Right ventricle myocardium superior (tissue), 1 donor: Measurements from ENCODE around the gene TWNK. TPM values are rescaled to one million over a fixed set of nuclear protein-coding genes. Genes with fewer than 3 reads are reported as not detected.
"Not testable (repeated sequence)": the region's sequence is repeated elsewhere in the genome, so short reads cannot be mapped to it uniquely, and the experiment has no call there.

ENCODE experiments used
- ATAC-seq: fragments of 200-7000 bp; cut with Tn5 transposase; one replicate; pipeline ENCODE4 v1.9.1; 2020; ENCODE audit warnings: mild to moderate bottlenecking; ENCODE audit not compliant: poor library complexity
- DNase-seq: peaks from one replicate; pipeline ENCODE4 v3.0.0-alpha.2; 2020
- intact Hi-C: fragments of 100-400 bp; cut with DNase I; formaldehyde crosslinking; loops from one replicate; pipeline ENCODE4 v1.11.2; 2022
- total RNA-seq: library from RNA; stranded (reverse); fragmentation: NEBNext Ultra II Directional; extraction: Animal tissue kit (Norgen Biotek cat#: 25700); gene quantifications from one replicate; pipeline ENCODE4 v1.2.1, GENCODE V29; 2021
- donor health status: DM: no; HTN: yes; CAD: no; lungs with severe emphysema.

The TWNK gene
- total RNA-seq, 1 donor from 2014 or later, result 6.4 TPM

DNA sequence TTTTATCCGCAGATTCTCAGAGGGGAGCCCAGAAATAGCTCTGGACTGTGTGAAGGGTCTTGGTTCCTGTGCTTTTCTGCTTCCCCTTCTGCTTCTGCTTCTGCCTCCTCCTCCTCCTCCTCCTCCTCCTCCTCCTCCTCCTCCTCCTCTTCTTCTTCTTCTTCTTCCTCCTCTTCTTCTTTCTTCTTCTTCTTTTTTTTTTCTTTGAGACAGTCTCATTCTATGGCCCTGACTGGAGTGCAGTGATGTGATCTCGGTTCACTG, 32.0 kb downstream of the TWNK start:
- intact Hi-C loops, result no loop called here
- ATAC-seq (no peak), DNase-seq (no peak)

DNA sequence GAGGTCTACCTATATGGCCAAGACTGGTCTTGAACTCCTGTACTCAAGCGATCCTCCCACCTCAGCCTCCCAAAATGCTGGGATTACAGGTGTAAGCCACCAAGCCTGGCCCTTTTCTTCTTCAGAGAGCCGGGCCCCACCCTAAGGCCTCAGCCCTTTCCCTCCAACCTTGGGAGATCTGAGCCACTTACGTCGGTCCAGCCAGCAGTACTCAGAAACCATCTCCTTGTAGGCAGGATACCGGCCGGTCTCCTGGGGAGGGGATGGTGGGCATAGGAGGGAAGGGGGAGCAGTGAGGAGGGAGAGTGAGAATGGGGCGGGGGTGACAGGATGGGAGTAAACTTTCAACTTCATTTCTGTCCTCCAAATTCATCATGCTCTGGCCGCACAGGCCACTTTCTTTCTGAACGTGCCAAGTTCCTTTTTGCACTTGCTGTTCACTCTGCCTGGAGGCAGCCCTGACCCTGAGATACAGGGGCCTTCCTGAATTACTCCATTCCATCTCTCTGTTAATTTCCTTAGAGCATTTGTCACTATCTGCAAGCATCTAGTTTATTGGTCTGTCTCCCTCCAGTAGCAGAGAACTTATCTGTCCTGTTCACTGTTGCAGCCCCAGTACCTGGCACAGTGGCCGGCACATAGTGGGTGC, 33.2 kb downstream of the TWNK start:
- no peak for ATAC-seq
- peak; percentile 17 for DNase-seq
- intact Hi-C loops, result no loop called here

DNA sequence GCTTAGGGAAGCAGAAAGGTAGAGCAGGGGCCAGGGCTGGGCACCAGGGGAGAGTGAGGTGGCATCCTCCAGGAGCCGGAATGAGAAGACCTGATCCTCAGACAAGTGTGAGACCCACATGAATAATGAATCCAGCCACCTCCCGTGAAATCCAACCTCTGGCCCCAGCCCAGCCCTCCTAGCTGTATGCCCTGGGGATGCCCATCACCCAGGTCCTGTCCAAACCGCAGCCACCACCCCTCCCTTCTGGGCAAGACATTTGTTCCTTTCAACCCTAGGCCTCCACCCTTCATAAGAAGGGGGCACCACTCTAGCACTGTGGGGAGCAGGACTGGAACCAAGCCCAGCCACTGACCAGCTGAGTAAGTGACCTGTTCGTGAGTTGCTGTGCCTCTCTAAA, 33.9 kb downstream of the TWNK start:
- DNase-seq (peak; percentile 26), ATAC-seq (no peak)
- intact Hi-C loops, result no loop called here

DNA sequence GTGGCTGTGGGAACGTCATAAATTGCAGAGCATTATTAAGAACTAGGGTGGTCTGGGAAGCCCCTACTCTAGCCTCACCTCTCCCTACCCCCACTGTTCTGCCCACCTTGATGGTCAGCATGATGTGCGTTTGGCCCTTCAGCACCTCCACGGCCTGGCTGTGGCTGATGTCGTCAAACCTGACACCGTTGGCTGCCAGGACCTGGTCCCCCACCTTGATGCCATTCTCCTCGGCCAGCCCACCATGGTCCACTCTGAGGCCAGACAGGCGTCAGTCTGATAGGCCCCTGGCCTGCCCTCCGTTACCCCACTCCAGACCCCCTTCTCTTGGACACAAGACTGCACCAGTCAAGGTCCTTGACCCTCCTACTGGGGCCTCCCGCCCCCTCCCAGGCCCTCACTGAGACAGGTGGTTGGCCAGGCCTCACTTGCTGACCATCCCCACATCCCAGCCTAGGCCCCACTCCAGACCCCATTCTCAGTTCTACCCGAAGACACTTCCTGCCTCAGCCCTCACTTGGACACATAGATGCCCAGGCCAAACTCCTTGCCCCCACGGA, 34.4 kb downstream of the TWNK start:
- DNase-seq (peak; percentile 35), ATAC-seq (no peak)
- intact Hi-C loops, result no loop called here

- peak; percentile 14 for DNase-seq
- intact Hi-C loops, result no loop called here
- ATAC-seq, result no peak
Observed at GRCh38 chr10:101022967-101023705, 35.8 kb downstream of the TWNK start.

DNA sequence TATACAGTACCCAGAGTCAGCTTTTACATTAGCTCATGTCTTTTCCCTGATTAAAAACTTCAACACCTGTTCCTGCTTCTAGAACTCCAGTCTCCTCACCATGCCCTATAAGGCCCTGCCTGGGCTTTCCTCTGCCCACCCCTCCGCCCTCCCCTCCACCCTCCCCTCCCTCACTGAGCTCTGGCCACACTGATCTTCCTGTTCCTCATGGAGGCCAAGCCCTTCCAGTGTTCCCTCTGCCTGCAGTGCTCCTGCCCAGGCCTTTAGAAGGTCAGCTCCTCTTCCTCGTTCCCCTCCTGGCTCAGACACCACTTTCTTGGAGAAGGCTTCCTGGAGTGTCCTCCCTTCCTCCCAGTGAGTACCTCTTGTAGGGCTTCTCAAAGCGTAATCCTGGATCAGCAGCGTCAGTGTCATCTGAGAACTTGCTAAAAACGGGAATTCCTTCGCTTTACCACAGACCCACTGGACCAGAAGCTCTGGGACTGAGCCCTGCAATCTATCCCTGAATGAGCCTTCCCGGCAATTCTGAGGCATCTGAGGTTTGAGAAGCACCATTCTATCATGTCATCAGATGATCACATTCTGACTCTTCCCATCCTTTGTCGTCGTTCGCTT, 39.9 kb downstream of the TWNK start:
- intact Hi-C loops, result no loop called here
- ATAC-seq (no peak), DNase-seq (peak; percentile 19)

- ATAC-seq, result no peak
- no peak for DNase-seq
- intact Hi-C loops, result no loop called here
Observed at GRCh38 chr10:101028446-101029337, 41.3 kb downstream of the TWNK start.

GRCh38 chr10:101029520-101030295, 42.4 kb downstream of the TWNK start:
- DNase-seq, result no peak
- no peak for ATAC-seq
- intact Hi-C loops, result no loop called here

DNA sequence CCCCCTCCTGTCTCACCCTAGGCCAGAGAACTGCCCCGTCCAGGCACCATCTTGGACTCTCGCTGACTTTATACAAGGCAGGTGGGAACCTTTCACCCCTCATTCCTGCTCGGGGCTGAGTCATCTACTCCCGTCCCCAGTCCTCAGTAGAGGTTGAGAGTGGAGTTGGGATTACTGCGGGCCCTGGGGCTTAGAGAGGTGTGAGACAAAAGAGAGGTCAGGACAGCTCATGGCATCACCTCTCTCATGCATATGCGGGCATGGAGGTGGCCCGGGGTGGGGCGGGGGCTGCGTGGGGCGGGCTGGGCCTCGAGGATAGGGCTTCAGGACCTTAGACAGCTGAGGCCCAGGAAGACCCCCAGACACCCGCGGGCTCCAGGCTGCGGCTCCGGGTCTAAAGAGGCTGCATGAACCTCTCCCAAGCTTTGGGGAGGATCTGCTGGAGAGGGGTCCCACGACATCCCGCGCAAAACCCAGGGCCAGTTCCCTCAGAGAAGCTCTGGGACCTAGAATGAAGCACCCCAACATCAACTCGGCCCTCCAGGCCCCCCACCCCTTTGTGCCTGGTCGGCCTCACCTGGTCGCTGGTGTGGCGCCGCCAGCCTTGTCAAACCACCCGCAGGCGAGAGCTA, 43.3 kb downstream of the TWNK start:
- DNase-seq, result no peak
- no peak for ATAC-seq
- intact Hi-C loops, result no loop called here

DNA sequence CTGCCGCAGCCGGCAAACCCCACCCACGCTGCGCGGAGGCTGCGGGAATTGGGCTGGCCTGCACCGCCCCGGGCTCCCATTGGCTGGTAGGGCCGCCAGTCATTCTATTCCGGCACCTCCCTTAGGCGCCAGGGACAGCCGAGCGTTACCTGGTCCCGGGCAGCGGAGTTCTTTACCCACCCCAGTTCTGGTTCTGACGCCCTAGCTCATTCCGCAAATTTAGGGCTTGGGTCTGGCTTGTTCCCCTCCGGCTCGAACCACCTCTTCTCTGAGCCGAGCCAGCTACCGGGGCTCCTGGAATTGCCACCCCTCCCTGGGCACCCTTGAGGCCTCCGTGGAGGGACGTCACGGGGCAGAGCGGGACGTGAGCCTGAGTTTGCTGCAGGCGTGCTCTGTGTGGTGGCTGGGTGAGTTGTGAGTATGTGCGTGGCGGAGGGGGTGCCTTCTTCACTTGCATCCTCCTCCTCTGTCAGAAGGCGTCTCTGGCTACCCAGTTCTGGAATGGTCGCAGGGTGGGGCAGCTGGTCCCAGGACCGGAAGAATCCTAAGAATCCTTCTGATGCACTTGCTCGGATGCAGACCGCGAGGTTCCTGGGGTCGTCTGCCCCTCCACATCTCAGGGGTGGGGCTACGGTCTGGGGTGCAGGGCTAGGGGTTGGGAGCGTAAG, 43.9 kb downstream of the TWNK start, which contains the start of the genes PDZD7 and SFXN3:
Gene PDZD7, minus strand, starts transcription at position 2 of the 668 bp plus-strand sequence. CDS start 910 bp downstream, outside the sequence.
Gene SFXN3, plus strand, starts transcription at position 107 of the 668 bp plus-strand sequence. CDS start 3,461 bp downstream, outside the sequence.
- ATAC-seq, result peak; percentile 94
- intact Hi-C loops, result no loop called here
- DNase-seq, result peak; percentile 98

DNA sequence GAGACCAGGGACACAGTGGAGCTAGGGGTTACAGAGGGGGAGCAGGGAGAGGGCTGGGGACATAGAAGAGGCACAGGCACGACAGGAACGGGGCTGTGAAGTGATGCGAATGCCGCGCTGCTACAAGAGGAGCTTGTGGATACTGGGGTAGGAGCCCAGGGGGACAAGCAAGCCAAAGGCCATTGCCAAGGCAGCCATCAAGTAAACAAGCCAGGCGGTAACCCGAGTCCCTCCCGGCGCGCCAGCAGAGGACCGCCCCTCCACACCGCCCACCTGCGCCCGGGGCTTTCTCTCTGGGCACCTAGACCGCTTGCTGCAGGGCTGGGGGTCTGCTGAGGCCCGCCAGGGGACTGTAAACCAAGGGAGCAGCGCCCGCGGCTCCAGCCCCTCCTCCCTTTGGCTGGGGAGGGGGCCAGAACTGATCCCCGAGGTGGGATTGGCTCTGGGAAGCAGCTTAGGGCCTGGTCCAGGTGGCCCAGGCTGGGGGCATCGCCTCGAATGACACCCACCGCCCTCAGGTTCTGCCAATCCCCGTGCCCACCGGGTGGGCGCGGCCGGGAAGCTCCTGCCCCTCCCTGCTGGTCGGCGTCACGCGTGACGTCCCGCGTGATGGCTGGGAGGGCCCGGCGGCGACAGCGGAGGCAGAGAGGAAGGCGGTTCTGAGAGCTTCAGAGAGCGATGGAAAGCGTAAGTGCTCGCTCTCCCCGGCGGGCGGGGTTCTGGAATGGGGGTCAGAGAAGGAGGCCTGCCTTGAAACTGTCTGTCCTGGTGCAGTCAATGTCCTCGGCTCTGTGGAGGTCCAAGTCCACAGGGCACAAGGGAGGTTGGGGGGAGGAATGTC, 44.7 kb downstream of the TWNK start:
- intact Hi-C loops, result no loop called here
- peak; percentile 93 for DNase-seq
- ATAC-seq, result peak; percentile 81

GRCh38 chr10:101032637-101033224, 45.4 kb downstream of the TWNK start:
- ATAC-seq, result peak; percentile 45
- intact Hi-C loops, result no loop called here
- DNase-seq, result peak; percentile 75

GRCh38 chr10:101033276-101033675, 45.9 kb downstream of the TWNK start:
- intact Hi-C loops, result no loop called here
- ATAC-seq (no peak), DNase-seq (no peak)

DNA sequence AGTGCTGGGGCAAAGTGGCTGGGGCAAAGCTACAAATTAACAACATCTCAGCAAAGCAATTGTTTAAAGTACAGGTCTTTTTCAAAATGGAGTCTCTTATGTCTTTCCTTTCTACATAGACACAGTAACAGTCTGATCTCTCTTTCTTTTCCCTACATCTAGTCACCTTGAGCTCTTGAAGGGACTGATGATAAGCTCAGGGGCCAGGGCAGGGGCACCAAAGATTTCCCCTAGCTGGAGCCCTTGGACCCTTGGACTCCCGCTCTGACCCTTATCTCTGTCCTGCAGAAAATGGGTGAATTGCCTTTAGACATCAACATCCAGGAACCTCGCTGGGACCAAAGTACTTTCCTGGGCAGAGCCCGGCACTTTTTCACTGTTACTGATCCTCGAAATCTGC, 47.1 kb downstream of the TWNK start:
- intact Hi-C loops, DNase-seq, ATAC-seq: not testable (repeated sequence)

- intact Hi-C loops, result no loop called here
- ATAC-seq, result no peak
- no peak for DNase-seq
Observed at GRCh38 chr10:101035314-101035713, 48.0 kb downstream of the TWNK start.
